HL-60 (cell line): Measurements from ENCODE around the gene NEK8.

Source experiments
- GABPA ChIP-seq: IDR thresholded peaks from 2 replicates; pipeline ENCODE4 v1.6.1; 2012; ENCODE audit warnings: low read depth
- POLR2AphosphoS5 ChIP-seq: IDR thresholded peaks from 2 replicates; pipeline ENCODE4 v1.6.1; 2012; ENCODE audit warnings: low read depth
- TF ChIP-seq, protein P1 (sequence below): IDR thresholded peaks from one replicate; pipeline ENCODE4 v1.5.1; 2011; ENCODE audit warnings: low read length, control low read depth, inconsistent platforms; ENCODE audit not compliant: insufficient read depth
- TF ChIP-seq, protein P2 (sequence below): IDR thresholded peaks from 2 replicates; pipeline ENCODE4 v1.6.1; 2012; ENCODE audit warnings: low read depth; ENCODE audit not compliant: insufficient replicate concordance

DNA sequence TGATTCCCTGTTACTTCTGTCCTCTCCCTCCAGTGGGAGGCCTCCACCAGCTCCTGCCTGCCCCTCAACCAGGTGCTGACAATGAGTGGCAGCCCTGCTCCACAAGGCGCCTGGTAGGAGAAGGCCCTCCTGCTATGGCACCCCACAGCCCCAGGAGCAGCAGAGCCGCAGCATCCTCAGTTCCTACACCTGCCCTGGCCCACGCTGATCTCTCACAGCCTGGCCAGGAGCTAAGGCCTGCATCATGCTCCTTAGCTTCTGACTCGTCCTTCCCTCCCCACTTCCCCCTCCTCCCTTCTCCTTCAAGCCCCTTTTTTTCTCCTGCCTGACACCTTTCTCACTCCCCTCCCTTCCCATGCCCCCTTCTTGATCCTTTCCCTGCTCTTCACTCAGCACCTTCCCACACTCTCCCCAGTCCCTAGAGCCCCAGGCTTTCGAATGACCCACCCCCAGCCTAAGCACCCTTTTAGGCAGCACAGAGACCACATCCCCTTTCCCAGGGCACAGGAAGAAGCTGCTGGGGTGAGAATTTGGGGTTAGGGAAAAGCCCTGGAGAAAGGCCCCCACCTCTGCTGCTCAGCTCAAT, 23.4 kb upstream of the NEK8 start:
- TF ChIP-seq, protein P1, sequence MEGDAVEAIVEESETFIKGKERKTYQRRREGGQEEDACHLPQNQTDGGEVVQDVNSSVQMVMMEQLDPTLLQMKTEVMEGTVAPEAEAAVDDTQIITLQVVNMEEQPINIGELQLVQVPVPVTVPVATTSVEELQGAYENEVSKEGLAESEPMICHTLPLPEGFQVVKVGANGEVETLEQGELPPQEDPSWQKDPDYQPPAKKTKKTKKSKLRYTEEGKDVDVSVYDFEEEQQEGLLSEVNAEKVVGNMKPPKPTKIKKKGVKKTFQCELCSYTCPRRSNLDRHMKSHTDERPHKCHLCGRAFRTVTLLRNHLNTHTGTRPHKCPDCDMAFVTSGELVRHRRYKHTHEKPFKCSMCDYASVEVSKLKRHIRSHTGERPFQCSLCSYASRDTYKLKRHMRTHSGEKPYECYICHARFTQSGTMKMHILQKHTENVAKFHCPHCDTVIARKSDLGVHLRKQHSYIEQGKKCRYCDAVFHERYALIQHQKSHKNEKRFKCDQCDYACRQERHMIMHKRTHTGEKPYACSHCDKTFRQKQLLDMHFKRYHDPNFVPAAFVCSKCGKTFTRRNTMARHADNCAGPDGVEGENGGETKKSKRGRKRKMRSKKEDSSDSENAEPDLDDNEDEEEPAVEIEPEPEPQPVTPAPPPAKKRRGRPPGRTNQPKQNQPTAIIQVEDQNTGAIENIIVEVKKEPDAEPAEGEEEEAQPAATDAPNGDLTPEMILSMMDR, result no peak
- TF ChIP-seq, protein P2, sequence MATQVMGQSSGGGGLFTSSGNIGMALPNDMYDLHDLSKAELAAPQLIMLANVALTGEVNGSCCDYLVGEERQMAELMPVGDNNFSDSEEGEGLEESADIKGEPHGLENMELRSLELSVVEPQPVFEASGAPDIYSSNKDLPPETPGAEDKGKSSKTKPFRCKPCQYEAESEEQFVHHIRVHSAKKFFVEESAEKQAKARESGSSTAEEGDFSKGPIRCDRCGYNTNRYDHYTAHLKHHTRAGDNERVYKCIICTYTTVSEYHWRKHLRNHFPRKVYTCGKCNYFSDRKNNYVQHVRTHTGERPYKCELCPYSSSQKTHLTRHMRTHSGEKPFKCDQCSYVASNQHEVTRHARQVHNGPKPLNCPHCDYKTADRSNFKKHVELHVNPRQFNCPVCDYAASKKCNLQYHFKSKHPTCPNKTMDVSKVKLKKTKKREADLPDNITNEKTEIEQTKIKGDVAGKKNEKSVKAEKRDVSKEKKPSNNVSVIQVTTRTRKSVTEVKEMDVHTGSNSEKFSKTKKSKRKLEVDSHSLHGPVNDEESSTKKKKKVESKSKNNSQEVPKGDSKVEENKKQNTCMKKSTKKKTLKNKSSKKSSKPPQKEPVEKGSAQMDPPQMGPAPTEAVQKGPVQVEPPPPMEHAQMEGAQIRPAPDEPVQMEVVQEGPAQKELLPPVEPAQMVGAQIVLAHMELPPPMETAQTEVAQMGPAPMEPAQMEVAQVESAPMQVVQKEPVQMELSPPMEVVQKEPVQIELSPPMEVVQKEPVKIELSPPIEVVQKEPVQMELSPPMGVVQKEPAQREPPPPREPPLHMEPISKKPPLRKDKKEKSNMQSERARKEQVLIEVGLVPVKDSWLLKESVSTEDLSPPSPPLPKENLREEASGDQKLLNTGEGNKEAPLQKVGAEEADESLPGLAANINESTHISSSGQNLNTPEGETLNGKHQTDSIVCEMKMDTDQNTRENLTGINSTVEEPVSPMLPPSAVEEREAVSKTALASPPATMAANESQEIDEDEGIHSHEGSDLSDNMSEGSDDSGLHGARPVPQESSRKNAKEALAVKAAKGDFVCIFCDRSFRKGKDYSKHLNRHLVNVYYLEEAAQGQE, result no peak
- TF ChIP-seq POLR2AphosphoS5, result no peak
- TF ChIP-seq GABPA, result no peak
